CD14-positive monocyte (primary cell): ENCODE results near the gene PHF3. TPM values are rescaled to one million over a fixed set of nuclear protein-coding genes. Genes with fewer than 3 reads are reported as not detected.

Experiments used
- DNase-seq, 3 donors: peaks; one replicate each; pipeline ENCODE4 v3.0.0-alpha.2; 2011 to 2022
- H2AFZ ChIP-seq: 2 replicates; pipeline ENCODE4 v1.6.0; 2012; ENCODE audit warnings: mild to moderate bottlenecking, low read depth, low read length, inconsistent platforms; ENCODE audit not compliant: insufficient read depth, poor library complexity, severe bottlenecking
- H3K27ac ChIP-seq, 2 donors: 1 replicate in 1 of 2; 2 replicates in 1 of 2; pipeline ENCODE4 v1.5.1; 2012 to 2013; ENCODE audit warnings: low read length in 2 of 2, control low read depth in 1 of 2, inconsistent platforms in 1 of 2, low read depth in 1 of 2, mild to moderate bottlenecking in 1 of 2
- H3K27me3 ChIP-seq, 2 donors: one replicate each; pipeline versions ENCODE4 v1.6.0 to v1.6.1; 2011 to 2013; ENCODE audit warnings: low read length in 2 of 2; ENCODE audit not compliant: control insufficient read depth in 2 of 2, insufficient read depth in 2 of 2
- H3K36me3 ChIP-seq, 2 donors: replicated peaks in 1 of 2; 1 replicate in 1 of 2; 2 replicates in 1 of 2; pipeline versions ENCODE4 v1.5.1 to v1.6.1; 2012 to 2013; ENCODE audit warnings: low read length in 2 of 2, control low read depth in 1 of 2, inconsistent platforms in 1 of 2, mild to moderate bottlenecking in 1 of 2; ENCODE audit not compliant: insufficient read depth in 2 of 2, control insufficient read depth in 1 of 2
- H3K4me1 ChIP-seq, 2 donors: 1 replicate in 1 of 2; 2 replicates in 1 of 2; pipeline versions ENCODE4 v1.5.1 to v1.6.1; 2012 to 2013; ENCODE audit warnings: low read length in 2 of 2, control low read depth in 1 of 2, inconsistent platforms in 1 of 2, mild to moderate bottlenecking in 1 of 2, moderate library complexity in 1 of 2; ENCODE audit not compliant: insufficient read depth in 2 of 2, control insufficient read depth in 1 of 2
- H3K4me2 ChIP-seq: replicated peaks from 2 replicates; pipeline ENCODE3; 2012; ENCODE audit warnings: low read length, moderate library complexity, mild to moderate bottlenecking; ENCODE audit not compliant: poor library complexity, severe bottlenecking; ENCODE audit errors: extremely low read depth
- H3K4me3 ChIP-seq, 3 experiments: fragments of 200-600 bp in 1 of 3; sonication (generic) in 1 of 3; replicated peaks in 1 of 3; 1 replicate in 2 of 3; 2 replicates in 1 of 3; pipeline ENCODE4 v1.5.1; 2011 to 2013; ENCODE audit warnings: low read length in 3 of 3, mild to moderate bottlenecking in 3 of 3, control low read depth in 2 of 3, low read depth in 2 of 3, inconsistent platforms in 1 of 3, moderate library complexity in 1 of 3
- H3K79me2 ChIP-seq: 2 replicates; pipeline ENCODE4 v1.6.0; 2012; ENCODE audit warnings: mild to moderate bottlenecking, control low read depth, inconsistent platforms, low read length, moderate library complexity; ENCODE audit not compliant: insufficient read depth
- H3K9ac ChIP-seq: 2 replicates; pipeline ENCODE4 v1.6.0; 2017; ENCODE audit warnings: low read length, mild to moderate bottlenecking; ENCODE audit not compliant: insufficient read depth, poor library complexity, severe bottlenecking
- H3K9me3 ChIP-seq, 2 donors: replicated peaks in 1 of 2; 1 replicate in 1 of 2; 2 replicates in 1 of 2; pipeline versions ENCODE4 v1.5.1 to v1.6.1; 2012 to 2013; ENCODE audit warnings: low read length in 2 of 2, control low read depth in 1 of 2; ENCODE audit not compliant: control insufficient read depth in 1 of 2, insufficient read depth in 1 of 2
- H4K20me1 ChIP-seq: 2 replicates; pipeline ENCODE4 v1.6.0; 2012; ENCODE audit warnings: mild to moderate bottlenecking, low read length, control low read depth, moderate library complexity; ENCODE audit not compliant: insufficient read depth
- H3K27ac Mint-ChIP-seq, 7 donors: one replicate each; pipeline ENCODE4 v1.8.0; 2020; ENCODE audit warnings: mild to moderate bottlenecking in 7 of 7, mixed read lengths in 7 of 7, moderate library complexity in 6 of 7, inconsistent platforms in 2 of 7
- H3K27me3 Mint-ChIP-seq, 3 donors: one replicate each; pipeline ENCODE4 v1.8.0; 2021 to 2022; ENCODE audit warnings: low read depth in 3 of 3, mild to moderate bottlenecking in 3 of 3, mixed read lengths in 3 of 3, moderate library complexity in 3 of 3, inconsistent platforms in 1 of 3
- H3K36me3 Mint-ChIP-seq, 2 donors: one replicate each; pipeline ENCODE4 v1.8.0; 2020; ENCODE audit warnings: mixed read lengths in 2 of 2, inconsistent platforms in 1 of 2, mild to moderate bottlenecking in 1 of 2
- H3K4me1 Mint-ChIP-seq: one replicate; pipeline ENCODE4 v1.8.0; 2020; ENCODE audit warnings: mild to moderate bottlenecking, mixed read lengths
- H3K4me3 Mint-ChIP-seq, 2 donors: one replicate each; pipeline ENCODE4 v1.8.0; 2020; ENCODE audit warnings: mild to moderate bottlenecking in 2 of 2, mixed read lengths in 2 of 2, moderate library complexity in 1 of 2
- H3K9me3 Mint-ChIP-seq, 7 donors: one replicate each; pipeline ENCODE4 v1.8.0; 2020 to 2022; ENCODE audit warnings: mixed read lengths in 7 of 7, mild to moderate bottlenecking in 6 of 7, moderate library complexity in 6 of 7, inconsistent platforms in 2 of 7
- WGBS: methylation state at CpG from one replicate; pipeline ENCODE4 v1.1.5; 2013; ENCODE audit warnings: missing lambda C conversion rate; ENCODE audit not compliant: insufficient coverage; 5-methylcytosine and 5-hydroxymethylcytosine counted together
- intact Hi-C, 2 donors: fragments of 100-400 bp; cut with micrococcal nuclease; formaldehyde crosslinking; loops; one replicate each; pipeline versions ENCODE4 v1.15.0 to v1.15.1; 2023
- polyA plus RNA-seq, 3 donors: library from polyadenylated mRNA; depleted of rRNA in 1 of 3; unstranded in 2 of 3; stranded (reverse) in 1 of 3; fragments of 300-500 nt in 2 of 3; fragments of >200 nt in 1 of 3; fragmentation: Illumina TruSeq in 2 of 3; gene quantifications; 1 replicate in 2 of 3; 2 replicates in 1 of 3; pipeline ENCODE4 v1.2.3, GENCODE V29; 2012 to 2021
- TF ChIP-seq, protein P1 (sequence below): fragments of 200-600 bp; IDR thresholded peaks from one replicate; pipeline ENCODE4 v1.8.0; 2022; ENCODE audit warnings: antibody characterized with exemption, mild to moderate bottlenecking

The PHF3 gene
- polyA plus RNA-seq, 3 donors = 5.4 to 13.8 (median 13.0) TPM

DNA sequence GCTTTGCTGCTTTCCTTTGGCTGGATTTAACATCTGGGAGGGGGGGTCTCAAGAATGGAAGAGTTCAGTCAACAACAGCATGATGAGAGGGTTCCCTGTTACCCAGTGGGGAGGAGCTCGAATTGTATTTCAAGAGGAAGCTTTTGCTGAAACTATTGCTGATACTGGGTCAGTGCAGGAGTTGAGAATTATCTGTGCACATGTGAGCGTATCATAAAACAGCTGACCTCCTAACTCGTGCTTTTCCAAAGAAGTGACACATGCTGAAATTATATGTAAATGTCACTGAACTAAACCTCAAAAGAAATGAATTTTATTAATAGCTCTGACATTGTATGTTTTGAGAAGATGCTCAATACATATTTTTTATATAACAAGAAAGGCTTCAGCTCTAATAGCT lies 96.3 kb downstream of the PHF3 start:
- H3K9me3 ChIP-seq = no peaks in the 10 kb centered on the region
- no peak overlapping the region for H2AFZ ChIP-seq
- TF ChIP-seq, protein P1, sequence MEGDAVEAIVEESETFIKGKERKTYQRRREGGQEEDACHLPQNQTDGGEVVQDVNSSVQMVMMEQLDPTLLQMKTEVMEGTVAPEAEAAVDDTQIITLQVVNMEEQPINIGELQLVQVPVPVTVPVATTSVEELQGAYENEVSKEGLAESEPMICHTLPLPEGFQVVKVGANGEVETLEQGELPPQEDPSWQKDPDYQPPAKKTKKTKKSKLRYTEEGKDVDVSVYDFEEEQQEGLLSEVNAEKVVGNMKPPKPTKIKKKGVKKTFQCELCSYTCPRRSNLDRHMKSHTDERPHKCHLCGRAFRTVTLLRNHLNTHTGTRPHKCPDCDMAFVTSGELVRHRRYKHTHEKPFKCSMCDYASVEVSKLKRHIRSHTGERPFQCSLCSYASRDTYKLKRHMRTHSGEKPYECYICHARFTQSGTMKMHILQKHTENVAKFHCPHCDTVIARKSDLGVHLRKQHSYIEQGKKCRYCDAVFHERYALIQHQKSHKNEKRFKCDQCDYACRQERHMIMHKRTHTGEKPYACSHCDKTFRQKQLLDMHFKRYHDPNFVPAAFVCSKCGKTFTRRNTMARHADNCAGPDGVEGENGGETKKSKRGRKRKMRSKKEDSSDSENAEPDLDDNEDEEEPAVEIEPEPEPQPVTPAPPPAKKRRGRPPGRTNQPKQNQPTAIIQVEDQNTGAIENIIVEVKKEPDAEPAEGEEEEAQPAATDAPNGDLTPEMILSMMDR = no peak
- H3K36me3 ChIP-seq = no peaks in the 10 kb centered on the region
- H3K27me3 Mint-ChIP-seq = peaks cover 0 to 2% (median 0%) of the 10 kb centered on the region in 3 donors
- no peaks in the 10 kb centered on the region for H3K36me3 Mint-ChIP-seq
- no peak overlapping the region for H3K4me3 ChIP-seq
- no peak overlapping the region for H3K27ac ChIP-seq
- H3K4me1 ChIP-seq = no peaks in the 10 kb centered on the region
- no peaks in the 10 kb centered on the region for H3K79me2 ChIP-seq
- no peak overlapping the region for H3K4me3 Mint-ChIP-seq
- no peak overlapping the region for H3K9ac ChIP-seq
- intact Hi-C loops = no loop called here
- H4K20me1 ChIP-seq = no peaks in the 10 kb centered on the region
- H3K27ac Mint-ChIP-seq = no peak overlapping the region
- peaks cover 0 to 7% (median 4%) of the 10 kb centered on the region in 7 donors for H3K9me3 Mint-ChIP-seq
- DNase-seq = no peak
- H3K27me3 ChIP-seq = no peaks in the 10 kb centered on the region
- no peaks in the 10 kb centered on the region for H3K4me1 Mint-ChIP-seq
- WGBS = 100% methylated on average over 2 of the region's 3 CpGs
- H3K4me2 ChIP-seq = no peak overlapping the region

DNA sequence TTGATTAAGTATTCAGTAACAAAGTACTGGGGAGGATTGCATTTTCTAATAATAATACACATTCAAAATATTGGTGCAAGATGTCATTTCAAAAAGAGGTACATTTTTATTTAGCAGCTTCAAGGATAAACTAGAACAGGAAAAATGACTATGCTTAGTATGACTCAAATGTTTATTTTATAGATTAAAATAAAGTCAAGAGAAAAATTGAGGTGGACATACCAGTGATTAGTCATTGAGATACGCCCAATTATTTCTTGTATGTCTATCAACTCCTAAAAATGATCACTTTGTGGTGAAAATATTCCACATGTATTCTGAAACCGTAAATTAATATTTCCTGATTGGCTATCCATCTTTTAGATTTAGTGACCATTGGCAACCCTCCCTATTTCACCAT lies 96.7 kb downstream of the PHF3 start:
- Histone ChIP-seq H3K9ac (no peak overlapping the region), H3K4me2 (no peak overlapping the region), H3K79me2 (no peaks in the 10 kb centered on the region), H2AFZ (no peak overlapping the region), H3K36me3 (no peaks in the 10 kb centered on the region), H3K4me3 (no peak overlapping the region), H3K4me1 (no peaks in the 10 kb centered on the region), H4K20me1 (no peaks in the 10 kb centered on the region), H3K27me3 (no peaks in the 10 kb centered on the region), H3K9me3 (no peaks in the 10 kb centered on the region), H3K27ac (no peak overlapping the region)
- intact Hi-C loops = no loop called here
- H3K27ac Mint-ChIP-seq = no peak overlapping the region
- no peaks in the 10 kb centered on the region for H3K4me1 Mint-ChIP-seq
- peaks cover 0 to 7% (median 4%) of the 10 kb centered on the region in 7 donors for H3K9me3 Mint-ChIP-seq
- TF ChIP-seq, protein P1 = no peak
- peaks cover 0 to 2% (median 0%) of the 10 kb centered on the region in 3 donors for H3K27me3 Mint-ChIP-seq
- no peak for DNase-seq
- H3K4me3 Mint-ChIP-seq = no peak overlapping the region
- 100% methylated on average over 1 of the region's 2 CpGs for WGBS
- no peaks in the 10 kb centered on the region for H3K36me3 Mint-ChIP-seq
